PC-9 (cell line): ENCODE measurements around the gene COX17. TPM values are rescaled to one million over a fixed set of nuclear protein-coding genes. Genes with fewer than 3 reads are reported as not detected.

Experiments used
- BruUV-seq: library from RNA; stranded (reverse); fragments of 400-500 nt; replicated peaks from 2 replicates; lab custom pipeline; 2021; lab: Mats Ljungman, UMichigan
- CTCF ChIA-PET: fragments of 300-600 bp; sonication (Branson Sonifier 250); formaldehyde crosslinking; loops from one replicate; lab custom pipeline; 2022; ENCODE audit warnings: antibody characterized with exemption; lab: Charles Lee
- POLR2A ChIA-PET: fragments of 300-600 bp; sonication (Branson Sonifier 250); formaldehyde crosslinking; loops from one replicate; lab custom pipeline; 2022; ENCODE audit warnings: antibody characterized with exemption; ENCODE audit not compliant: unreplicated experiment; lab: Charles Lee
- DNase-seq, 2 experiments: peaks; one replicate each; pipeline versions ENCODE4 v3.0.0 to v3.0.0-alpha.2; 2015 to 2022; ENCODE audit warnings: mixed read lengths in 1 of 2
- H2AFZ ChIP-seq: fragments of 200-600 bp; sonication (generic); 2 replicates; pipeline ENCODE4 v1.8.1; 2017; ENCODE audit warnings: antibody characterized with exemption
- H3F3A ChIP-seq: fragments of 200-600 bp; sonication (generic); 2 replicates; pipeline ENCODE4 v1.8.1; 2017; ENCODE audit warnings: antibody characterized with exemption, mild to moderate bottlenecking, low read depth; ENCODE audit not compliant: insufficient read depth
- H3K27ac ChIP-seq: fragments of 200-600 bp; sonication (generic); 2 replicates; pipeline ENCODE4 v1.6.1; 2016; ENCODE audit warnings: mixed run types
- H3K27me3 ChIP-seq: fragments of 200-600 bp; sonication (generic); 2 replicates; pipeline ENCODE4 v1.6.1; 2016; ENCODE audit warnings: low read depth, mixed run types; ENCODE audit not compliant: insufficient read depth
- H3K36me3 ChIP-seq: fragments of 200-600 bp; sonication (generic); 2 replicates; pipeline ENCODE4 v1.6.1; 2016; ENCODE audit warnings: low read depth, mixed run types
- H3K4me1 ChIP-seq: fragments of 200-600 bp; sonication (generic); replicated peaks from 2 replicates; pipeline ENCODE4 v1.6.1; 2016; ENCODE audit warnings: mixed run types; ENCODE audit not compliant: insufficient read depth
- H3K4me2 ChIP-seq: fragments of 200-600 bp; sonication (generic); 2 replicates; pipeline ENCODE4 v1.6.1; 2017; ENCODE audit warnings: mixed run types
- H3K4me3 ChIP-seq: fragments of 200-600 bp; sonication (generic); 2 replicates; pipeline ENCODE4 v1.6.1; 2016; ENCODE audit warnings: mixed run types
- H3K79me2 ChIP-seq: fragments of 200-600 bp; sonication (generic); 2 replicates; pipeline ENCODE4 v1.6.1; 2017; ENCODE audit warnings: low read depth, mixed run types
- H3K9me2 ChIP-seq: fragments of 200-600 bp; sonication (generic); 2 replicates; pipeline ENCODE4 v1.8.1; 2017; ENCODE audit warnings: mild to moderate bottlenecking; ENCODE audit not compliant: insufficient read depth
- H3K9me3 ChIP-seq: fragments of 200-600 bp; sonication (generic); 2 replicates; pipeline ENCODE4 v1.8.1; 2016; ENCODE audit warnings: low read depth; ENCODE audit not compliant: insufficient read depth
- H4K20me1 ChIP-seq: fragments of 200-600 bp; sonication (generic); 2 replicates; pipeline ENCODE4 v1.8.1; 2017; ENCODE audit not compliant: insufficient read depth
- EZH2 ChIP-seq: fragments of 200-600 bp; sonication (generic); IDR thresholded peaks from 2 replicates; pipeline ENCODE4 v1.8.0; 2017; ENCODE audit warnings: antibody characterized with exemption, low read depth
- intact Hi-C: fragments of 100-400 bp; cut with micrococcal nuclease; formaldehyde crosslinking; loops from one replicate; pipeline ENCODE4 v1.10.0; 2022; ENCODE audit not compliant: unreplicated experiment
- total RNA-seq: library from RNA; stranded (reverse); gene quantifications from 2 replicates; pipeline ENCODE4 v1.2.3, GENCODE V29; 2021
- TF ChIP-seq, protein P1 (sequence below): fragments of 200-600 bp; sonication (generic); conservative IDR thresholded peaks from 2 replicates; pipeline ENCODE4 v1.6.1; 2017; ENCODE audit warnings: mixed run types, antibody characterized with exemption, mild to moderate bottlenecking, moderate library complexity

Gene COX17
- total RNA-seq, 1 experiment from 2014 or later, result 61.4 TPM

DNA sequence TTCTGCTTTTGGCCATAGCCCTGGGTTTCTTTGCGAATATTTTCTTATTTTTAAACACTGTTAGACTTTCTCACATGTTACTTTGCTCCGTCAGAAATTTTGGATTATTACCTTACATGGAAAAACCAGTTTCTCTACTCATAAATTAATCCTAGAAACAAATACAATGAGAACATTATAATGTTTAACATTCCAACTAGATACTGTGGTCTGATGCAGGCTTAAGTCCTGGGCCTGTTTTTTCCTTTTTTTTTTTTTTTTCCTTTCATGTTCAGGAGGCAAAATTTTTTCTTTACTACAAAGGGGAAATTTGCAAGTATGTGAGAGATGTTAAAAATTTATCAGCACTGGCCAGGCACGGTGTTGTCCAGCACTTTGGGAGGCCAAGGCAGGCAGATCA is 45.7 kb downstream of the COX17 start:
- CTCF ChIA-PET, result no interaction called here
- H3K27ac ChIP-seq, result no peak overlapping the region
- no peak for DNase-seq

DNA sequence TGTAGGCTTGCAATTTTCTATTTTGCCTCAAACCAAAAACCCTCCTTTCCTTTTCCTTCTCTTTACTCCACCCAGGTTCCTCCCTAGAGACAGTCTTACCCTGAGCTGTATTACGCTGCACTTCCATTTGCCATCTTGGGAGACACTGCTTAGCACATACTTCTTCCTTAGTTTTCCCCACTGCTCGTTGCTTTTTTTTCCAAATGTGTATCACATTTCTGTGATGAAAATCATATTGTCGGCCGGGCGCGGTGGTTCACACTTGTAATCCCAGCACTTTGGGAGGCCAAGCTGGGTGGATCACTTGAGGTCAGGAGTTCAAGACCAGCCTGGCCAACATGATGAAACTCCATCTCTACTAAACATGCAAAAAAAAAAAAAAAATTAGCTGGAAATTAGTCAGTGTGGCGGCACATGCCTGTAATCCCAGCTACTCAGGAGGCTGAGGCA is 46.3 kb downstream of the COX17 start:
- DNase-seq, result no peak
- Histone ChIP-seq H3K27ac (peak overlapping the region; percentile 60), H4K20me1 (no peaks in the 10 kb centered on the region), H3K4me3 (no peak overlapping the region), H3K27me3 (no peaks in the 10 kb centered on the region), H3K9me3 (no peaks in the 10 kb centered on the region), H2AFZ (peak overlapping the region; percentile 70), H3K4me2 (peak overlapping the region; percentile 18; the same call in 1 of the 2 replicates), H3K36me3 (no peaks in the 10 kb centered on the region), H3K4me1 (peaks cover 32% of the 10 kb centered on the region), H3K79me2 (no peaks in the 10 kb centered on the region), H3K9me2 (no peaks in the 10 kb centered on the region; the same call in 1 of the 2 replicates), H3F3A (0 out of 2 replicates have a peak, but pooled peaks cover 9% of the 10 kb centered on the region)
- POLR2A ChIA-PET, result interaction anchor here (0.6 kb wide), 1 partner anchor 11 kb away, joined by 3 read pairs; no protein-coding TSS in a partner anchor
- no TSS peak for BruUV-seq
- intact Hi-C loops, result no loop called here
- CTCF ChIA-PET, result no interaction called here
- TF ChIP-seq EZH2, result no peak
- TF ChIP-seq, protein P1, sequence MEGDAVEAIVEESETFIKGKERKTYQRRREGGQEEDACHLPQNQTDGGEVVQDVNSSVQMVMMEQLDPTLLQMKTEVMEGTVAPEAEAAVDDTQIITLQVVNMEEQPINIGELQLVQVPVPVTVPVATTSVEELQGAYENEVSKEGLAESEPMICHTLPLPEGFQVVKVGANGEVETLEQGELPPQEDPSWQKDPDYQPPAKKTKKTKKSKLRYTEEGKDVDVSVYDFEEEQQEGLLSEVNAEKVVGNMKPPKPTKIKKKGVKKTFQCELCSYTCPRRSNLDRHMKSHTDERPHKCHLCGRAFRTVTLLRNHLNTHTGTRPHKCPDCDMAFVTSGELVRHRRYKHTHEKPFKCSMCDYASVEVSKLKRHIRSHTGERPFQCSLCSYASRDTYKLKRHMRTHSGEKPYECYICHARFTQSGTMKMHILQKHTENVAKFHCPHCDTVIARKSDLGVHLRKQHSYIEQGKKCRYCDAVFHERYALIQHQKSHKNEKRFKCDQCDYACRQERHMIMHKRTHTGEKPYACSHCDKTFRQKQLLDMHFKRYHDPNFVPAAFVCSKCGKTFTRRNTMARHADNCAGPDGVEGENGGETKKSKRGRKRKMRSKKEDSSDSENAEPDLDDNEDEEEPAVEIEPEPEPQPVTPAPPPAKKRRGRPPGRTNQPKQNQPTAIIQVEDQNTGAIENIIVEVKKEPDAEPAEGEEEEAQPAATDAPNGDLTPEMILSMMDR, result no peak

More for the DNA sequence above, 45.7 kb downstream of the COX17 start:
- Histone ChIP-seq H3K4me3 (no peak overlapping the region), H3K4me1 (peaks cover 32% of the 10 kb centered on the region), H3K36me3 (no peaks in the 10 kb centered on the region), H3K27me3 (no peaks in the 10 kb centered on the region), H3K9me3 (no peaks in the 10 kb centered on the region), H3K9me2 (no peaks in the 10 kb centered on the region; the same call in 1 of the 2 replicates), H4K20me1 (no peaks in the 10 kb centered on the region), H3K79me2 (no peaks in the 10 kb centered on the region), H2AFZ (no peak overlapping the region), H3K4me2 (no peak overlapping the region), H3F3A (0 out of 2 replicates have a peak, but pooled peaks cover 9% of the 10 kb centered on the region)
- TF ChIP-seq EZH2, result no peak
- TF ChIP-seq, protein P1, result no peak
- POLR2A ChIA-PET, result no interaction called here
- BruUV-seq, result no TSS peak
- intact Hi-C loops, result no loop called here

DNA sequence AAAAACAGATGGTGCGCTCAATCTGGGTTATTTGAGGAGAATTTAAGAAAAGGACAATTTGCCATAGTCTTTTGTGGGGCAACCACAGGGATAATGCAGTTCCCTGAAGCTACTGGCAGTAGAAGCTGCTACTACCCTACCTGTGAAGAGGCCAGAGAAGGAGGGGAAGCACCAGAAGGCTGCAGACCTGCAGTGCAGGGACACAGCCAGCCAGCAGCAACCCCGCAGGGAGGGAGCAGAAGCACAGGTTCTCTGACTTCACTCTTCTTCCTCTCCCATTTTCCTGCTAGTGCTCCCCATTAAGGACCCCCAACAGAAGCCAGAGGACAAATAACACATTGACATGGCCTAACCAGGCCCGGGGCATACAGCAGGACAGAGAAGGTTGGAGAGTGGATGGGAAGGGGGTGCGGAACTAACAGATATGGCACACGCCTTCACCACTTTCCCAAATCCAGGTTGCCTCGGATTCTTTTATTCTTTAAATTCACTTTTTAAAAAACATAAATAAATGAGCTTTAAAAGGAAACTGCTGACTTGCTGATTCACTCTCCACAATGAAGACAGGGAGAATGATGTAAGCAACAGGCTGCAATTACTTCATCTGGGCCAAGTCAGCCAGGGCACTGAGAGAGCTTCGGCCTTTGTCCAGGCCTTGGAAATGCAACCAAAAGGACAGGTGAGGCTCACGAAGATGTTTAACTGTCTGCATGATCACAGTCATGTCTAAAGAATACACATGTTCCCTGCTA is 46.9 kb downstream of the COX17 start:
- Histone ChIP-seq H4K20me1 (no peaks in the 10 kb centered on the region), H3F3A (0 out of 2 replicates have a peak, but pooled peaks cover 9% of the 10 kb centered on the region), H3K79me2 (no peaks in the 10 kb centered on the region), H3K27me3 (no peaks in the 10 kb centered on the region), H3K9me2 (no peaks in the 10 kb centered on the region; the same call in 1 of the 2 replicates), H3K9me3 (no peaks in the 10 kb centered on the region), H3K4me3 (no peak overlapping the region), H3K36me3 (no peaks in the 10 kb centered on the region), H3K27ac (peak overlapping the region; percentile 60), H2AFZ (peak overlapping the region; percentile 70), H3K4me1 (peaks cover 32% of the 10 kb centered on the region), H3K4me2 (peak overlapping the region; percentile 18; the same call in 1 of the 2 replicates)
- CTCF ChIA-PET, result no interaction called here
- no peak for DNase-seq
- POLR2A ChIA-PET, result interaction anchor here (0.6 kb wide), 1 partner anchor 11 kb away, joined by 3 read pairs; no protein-coding TSS in a partner anchor
- no TSS peak for BruUV-seq
- TF ChIP-seq, protein P1, result no peak
- TF ChIP-seq EZH2, result no peak
- intact Hi-C loops, result no loop called here
